Measurements from ENCODE around the gene DDR1. TPM values are rescaled to one million over a fixed set of nuclear protein-coding genes. Genes with fewer than 3 reads are reported as not detected.

DDR1 gene
- total RNA-seq, 1 donor from 2014 or later: 5.9 TPM

- DNase-seq (ENCODE audit: low read depth, low spot score): no peak
Measured at GRCh38 chr6:30880698-30881252, 3.5 kb upstream of the DDR1 start.

GRCh38 chr6:30881392-30882203 lies 2.7 kb upstream of the DDR1 start:
- DNase-seq (ENCODE audit: low read depth, low spot score): no peak

GRCh38 chr6:30882204-30882758 lies 2.0 kb upstream of the DDR1 start:
- no peak for DNase-seq (ENCODE audit: low read depth, low spot score)

GRCh38 chr6:30882759-30883684 lies 1.3 kb upstream of the DDR1 start:
- no peak for DNase-seq (ENCODE audit: low read depth, low spot score)

- DNase-seq (ENCODE audit: low read depth, low spot score): no peak
Measured at GRCh38 chr6:30884521-30885480, 482 bp downstream of the DDR1 start.

GRCh38 chr6:30885481-30885998 lies 1.2 kb downstream of the DDR1 start:
- no peak for DNase-seq (ENCODE audit: low read depth, low spot score)

GRCh38 chr6:30885999-30886896 lies 1.9 kb downstream of the DDR1 start:
- DNase-seq (ENCODE audit: low read depth, low spot score): no peak

- no peak for DNase-seq (ENCODE audit: low read depth, low spot score)
Measured at GRCh38 chr6:30886897-30887255, 2.6 kb downstream of the DDR1 start.

- no peak for DNase-seq (ENCODE audit: low read depth, low spot score)
Measured at GRCh38 chr6:30887901-30888815, 3.8 kb downstream of the DDR1 start.

- DNase-seq (ENCODE audit: low read depth, low spot score): no peak
Measured at GRCh38 chr6:30888816-30889495, 4.6 kb downstream of the DDR1 start.

- DNase-seq (ENCODE audit: low read depth, low spot score): no peak
Measured at GRCh38 chr6:30889496-30889885, 5.2 kb downstream of the DDR1 start.

GRCh38 chr6:30889921-30890645 lies 5.8 kb downstream of the DDR1 start:
- no peak for DNase-seq (ENCODE audit: low read depth, low spot score)

GRCh38 chr6:30890646-30891449 lies 6.5 kb downstream of the DDR1 start:
- no peak for DNase-seq (ENCODE audit: low read depth, low spot score)

- DNase-seq (ENCODE audit: low read depth, low spot score): no peak
Measured at GRCh38 chr6:30891450-30891723, 7.1 kb downstream of the DDR1 start.

GRCh38 chr6:30891816-30892538 lies 7.7 kb downstream of the DDR1 start:
- no peak for DNase-seq (ENCODE audit: low read depth, low spot score)
